Gastrocnemius medialis (tissue), 4 donors: ENCODE data around the gene TMEM200B. TPM values are rescaled to one million over a fixed set of nuclear protein-coding genes. Genes with fewer than 3 reads are reported as not detected.

Source experiments
- ATAC-seq, 2 donors: fragments of 150-250 bp; one replicate each; pipeline ENCODE4 v1.9.1; 2016
- DNase-seq, 2 donors: peaks; one replicate each; pipeline ENCODE4 v3.0.0-alpha.2; 2019
- H3K27ac ChIP-seq, 4 donors: fragments of 200-600 bp; sonication (generic); 1 replicate in 1 of 4; 2 replicates in 3 of 4; pipeline ENCODE4 v1.5.1; 2016 to 2018; ENCODE audit warnings: mild to moderate bottlenecking in 2 of 4, moderate library complexity in 1 of 4
- H3K27me3 ChIP-seq, 3 donors: fragments of 200-600 bp; sonication (generic) in 2 of 3; 1 replicate in 1 of 3; 2 replicates in 2 of 3; pipeline versions ENCODE4 v1.5.1 to v1.6.0; 2016 to 2019; ENCODE audit warnings: mild to moderate bottlenecking in 1 of 3, moderate library complexity in 1 of 3
- H3K36me3 ChIP-seq, 2 donors: fragments of 200-600 bp; sonication (generic) in 1 of 2; one replicate each; pipeline ENCODE4 v1.5.1; 2017 to 2018
- H3K4me1 ChIP-seq, 2 donors: fragments of 200-600 bp; sonication (generic) in 1 of 2; one replicate each; pipeline ENCODE4 v1.5.1; 2016 to 2017; ENCODE audit warnings: mild to moderate bottlenecking in 2 of 2
- H3K4me3 ChIP-seq, 4 donors: fragments of 200-600 bp; sonication (generic) in 3 of 4; 1 replicate in 1 of 4; 2 replicates in 3 of 4; pipeline ENCODE4 v1.5.1; 2016 to 2019; ENCODE audit warnings: mild to moderate bottlenecking in 2 of 4
- H3K9me3 ChIP-seq, 3 donors: fragments of 200-600 bp; sonication (generic) in 2 of 3; 1 replicate in 1 of 3; 2 replicates in 2 of 3; pipeline ENCODE4 v1.5.1; 2016 to 2019
- CTCF ChIP-seq, 5 experiments: fragments of 450-650 bp in 3 of 5; fragments of 200-600 bp in 2 of 5; sonication (generic) in 2 of 5; IDR thresholded peaks in 4 of 5; conservative IDR thresholded peaks in 1 of 5; 1 replicate in 4 of 5; 2 replicates in 1 of 5; pipeline ENCODE4 v1.5.1; 2016 to 2019; ENCODE audit warnings: antibody characterized with exemption in 5 of 5, mild to moderate bottlenecking in 3 of 5, moderate library complexity in 3 of 5
- POLR2A ChIP-seq, 2 donors: fragments of 450-650 bp; IDR thresholded peaks; one replicate each; pipeline ENCODE4 v1.6.1; 2017; ENCODE audit warnings: antibody characterized with exemption in 2 of 2, mild to moderate bottlenecking in 2 of 2, moderate library complexity in 2 of 2
- in situ Hi-C, 4 donors: fragments of 200-750 bp; cut with MboI; loops; one replicate each; pipeline versions ENCODE4 v1.15.0 to v1.8.0; 2017; ENCODE audit warnings: low sequenced_read_pairs in 4 of 4
- intact Hi-C: fragments of 100-400 bp; cut with DNase I; formaldehyde crosslinking; loops from one replicate; pipeline ENCODE4 v1.15.1; 2023; ENCODE audit warnings: low total_unique reads
- total RNA-seq, 4 donors: library from RNA; depleted of rRNA; stranded (reverse); fragments of >200 nt; gene quantifications; one replicate each; pipeline versions ENCODE4 v1.1.0 to v1.2.3, GENCODE V29; 2016

Gene TMEM200B
- total RNA-seq, 4 donors from 2014 or later: 0.92 to 3.3 (median 1.6) TPM

- ATAC-seq (no peak), DNase-seq (no peak)
- H3K4me3 ChIP-seq: no peak overlapping the region
- TF ChIP-seq CTCF (IDR thresholded peaks at IDR 0.05 in 4 of 5, conservative IDR thresholded peaks at IDR 0.05 in 1 of 5): no peak
- TF ChIP-seq POLR2A (IDR thresholded peaks at IDR 0.05): no peak
- H3K27ac ChIP-seq: no peak overlapping the region
- in situ Hi-C loops: no loop called here
- H3K9me3 ChIP-seq: no peaks in the 10 kb centered on the region
- H3K27me3 ChIP-seq: peaks cover 0 to 5% (median under 1%) of the 10 kb centered on the region in 3 donors
- H3K36me3 ChIP-seq: no peaks in the 10 kb centered on the region
- peaks cover 0 to 4% of the 10 kb centered on the region in 2 donors for H3K4me1 ChIP-seq
- intact Hi-C loops: no loop called here
Observed at GRCh38 chr1:29129916-29130315, 6.2 kb upstream of the TMEM200B start.

- TF ChIP-seq CTCF (IDR thresholded peaks at IDR 0.05 in 4 of 5, conservative IDR thresholded peaks at IDR 0.05 in 1 of 5) (no peak), POLR2A (IDR thresholded peaks at IDR 0.05) (no peak)
- Histone ChIP-seq H3K4me1 (peaks cover 0 to 8% of the 10 kb centered on the region in 2 donors), H3K36me3 (no peaks in the 10 kb centered on the region), H3K9me3 (no peaks in the 10 kb centered on the region), H3K27me3 (peaks cover 7 to 16% (median 7%) of the 10 kb centered on the region in 3 donors), H3K4me3 (no peak overlapping the region), H3K27ac (no peak overlapping the region)
- ATAC-seq: no peak
- intact Hi-C loops: no loop called here
- DNase-seq: no peak
- in situ Hi-C loops: no loop called here
Observed at GRCh38 chr1:29128739-29129138, 5.0 kb upstream of the TMEM200B start.

- peaks cover 0 to 22% of the 10 kb centered on the region in 2 donors for H3K4me1 ChIP-seq
- DNase-seq: no peak
- intact Hi-C loops: no loop called here
- H3K4me3 ChIP-seq: no peak overlapping the region
- in situ Hi-C loops: no loop called here
- peaks cover 25 to 39% (median 27%) of the 10 kb centered on the region in 3 donors for H3K27me3 ChIP-seq
- no peak overlapping the region for H3K27ac ChIP-seq
- H3K36me3 ChIP-seq: no peaks in the 10 kb centered on the region
- TF ChIP-seq CTCF (IDR thresholded peaks at IDR 0.05 in 4 of 5, conservative IDR thresholded peaks at IDR 0.05 in 1 of 5) (no peak), POLR2A (IDR thresholded peaks at IDR 0.05) (no peak)
- no peak for ATAC-seq
- H3K9me3 ChIP-seq: no peaks in the 10 kb centered on the region
Observed at GRCh38 chr1:29126198-29126597, 2.5 kb upstream of the TMEM200B start.

- intact Hi-C loops (loop anchor here (2.0 kb wide), 1 partner anchor 55 kb away; the partner anchor contains the start of gene SRSF4), in situ Hi-C loops (no loop called here)
- H3K27me3 ChIP-seq: peaks cover 29 to 43% (median 30%) of the 10 kb centered on the region in 3 donors
- TF ChIP-seq CTCF (IDR thresholded peaks at IDR 0.05 in 4 of 5, conservative IDR thresholded peaks at IDR 0.05 in 1 of 5) (no peak), POLR2A (IDR thresholded peaks at IDR 0.05) (no peak)
- H3K4me3 ChIP-seq: no peak overlapping the region
- ATAC-seq (no peak), DNase-seq (no peak)
- no peaks in the 10 kb centered on the region for H3K36me3 ChIP-seq
- peak overlapping the region in 1 of 4 donors; percentile 76 for H3K27ac ChIP-seq
- no peaks in the 10 kb centered on the region for H3K9me3 ChIP-seq
- H3K4me1 ChIP-seq: peaks cover 0 to 22% of the 10 kb centered on the region in 2 donors
Observed at GRCh38 chr1:29125788-29126187, 2.1 kb upstream of the TMEM200B start.

- intact Hi-C loops (loop anchor here (2.0 kb wide), 1 partner anchor 56 kb away; the partner anchor contains the start of gene SRSF4), in situ Hi-C loops (no loop called here)
- Histone ChIP-seq H3K36me3 (no peaks in the 10 kb centered on the region), H3K27me3 (peaks cover 30 to 46% (median 33%) of the 10 kb centered on the region in 3 donors), H3K27ac (peak overlapping the region; percentile 71 to 82 (median 78)), H3K4me3 (peak overlapping the region; percentile 55 to 80 (median 62)), H3K4me1 (peaks cover 0 to 22% of the 10 kb centered on the region in 2 donors), H3K9me3 (no peaks in the 10 kb centered on the region)
- DNase-seq: no peak
- TF ChIP-seq POLR2A (IDR thresholded peaks at IDR 0.05): no peak
- TF ChIP-seq CTCF (IDR thresholded peaks at IDR 0.05 in 4 of 5, conservative IDR thresholded peaks at IDR 0.05 in 1 of 5): no peak
- ATAC-seq: no peak
Observed at GRCh38 chr1:29125237-29125641, 1.5 kb upstream of the TMEM200B start.
